Measurements from ENCODE around the gene PAX8. TPM values are rescaled to one million over a fixed set of nuclear protein-coding genes. Genes with fewer than 3 reads are reported as not detected.

Gene PAX8
- polyA plus RNA-seq, 1 donor from 2014 or later = 0.85 TPM

- Mint-ChIP-seq H3K4me3 (peak overlapping the region; percentile 34 to 83 (median 64)), H3K4me1 (peaks cover 30 to 53% (median 37%) of the 10 kb centered on the region in 3 donors), H3K36me3 (no peaks in the 10 kb centered on the region), H3K9me3 (no peaks in the 10 kb centered on the region), H3K27ac (peak overlapping the region; percentile 27 to 92 (median 71)), H3K27me3 (no peaks in the 10 kb centered on the region)
Observed at GRCh38 chr2:113169002-113169530, 109.7 kb downstream of the PAX8 start.

- Mint-ChIP-seq H3K9me3 (no peaks in the 10 kb centered on the region), H3K4me1 (peaks cover 26 to 46% (median 29%) of the 10 kb centered on the region in 3 donors)
Observed at GRCh38 chr2:113167962-113168340, 110.8 kb downstream of the PAX8 start.

GRCh38 chr2:113167115-113167932, 111.4 kb downstream of the PAX8 start:
- peaks cover 20 to 42% (median 29%) of the 10 kb centered on the region in 3 donors for H3K4me1 Mint-ChIP-seq
- peak overlapping the region in 1 of 4 donors; percentile 17 for H3K4me3 Mint-ChIP-seq
- peak overlapping the region in 2 of 3 donors; percentile 41 to 89 for H3K27ac Mint-ChIP-seq
- H3K27me3 Mint-ChIP-seq = no peaks in the 10 kb centered on the region
- no peaks in the 10 kb centered on the region for H3K9me3 Mint-ChIP-seq
- H3K36me3 Mint-ChIP-seq = no peaks in the 10 kb centered on the region

More at GRCh38 chr2:113167962-113168340, 110.8 kb downstream of the PAX8 start:
- no peaks in the 10 kb centered on the region for H3K36me3 Mint-ChIP-seq
- peak overlapping the region in 3 of 4 donors; percentile 34 to 83 (median 67) for H3K4me3 Mint-ChIP-seq
- peak overlapping the region in 2 of 3 donors; percentile 41 to 59 for H3K27ac Mint-ChIP-seq
- H3K27me3 Mint-ChIP-seq = no peaks in the 10 kb centered on the region

- Mint-ChIP-seq H3K4me1 (peaks cover 20 to 34% (median 21%) of the 10 kb centered on the region in 3 donors), H3K9me3 (no peaks in the 10 kb centered on the region), H3K4me3 (no peak overlapping the region), H3K27me3 (no peaks in the 10 kb centered on the region), H3K36me3 (no peaks in the 10 kb centered on the region), H3K27ac (no peak overlapping the region)
Observed at GRCh38 chr2:113166187-113166645, 112.5 kb downstream of the PAX8 start.

Other genes with a start within 250 kb of the PAX8 start
- not detected for gene IL36B, start 226.1 kb downstream of the PAX8 start, polyA plus RNA-seq
- not detected for gene IL36RN, start 219.7 kb downstream of the PAX8 start, polyA plus RNA-seq
- gene IL1F10, start 211.0 kb downstream of the PAX8 start, polyA plus RNA-seq = not detected
- not detected for gene IL1RN, start 151.3 kb downstream of the PAX8 start, polyA plus RNA-seq
- 36.4 TPM for gene PSD4, start 105.0 kb downstream of the PAX8 start, polyA plus RNA-seq
- 36.6 TPM for gene ZNG1B, start 158.8 kb upstream of the PAX8 start, polyA plus RNA-seq
- not detected for gene FOXD4L1, start 219.7 kb upstream of the PAX8 start, polyA plus RNA-seq

Data from IgD-negative memory B cell (primary cell).